ENCODE measurements around the gene PCDHGA10. TPM values are rescaled to one million over a fixed set of nuclear protein-coding genes. Genes with fewer than 3 reads are reported as not detected.
"Not testable (repeated sequence)": the region's sequence is repeated elsewhere in the genome, so short reads cannot be mapped to it uniquely, and the experiment has no call there.

Gene PCDHGA10
- total RNA-seq, 4 donors from 2014 or later = 2.3 to 6.2 (median 4.3) TPM

DNA sequence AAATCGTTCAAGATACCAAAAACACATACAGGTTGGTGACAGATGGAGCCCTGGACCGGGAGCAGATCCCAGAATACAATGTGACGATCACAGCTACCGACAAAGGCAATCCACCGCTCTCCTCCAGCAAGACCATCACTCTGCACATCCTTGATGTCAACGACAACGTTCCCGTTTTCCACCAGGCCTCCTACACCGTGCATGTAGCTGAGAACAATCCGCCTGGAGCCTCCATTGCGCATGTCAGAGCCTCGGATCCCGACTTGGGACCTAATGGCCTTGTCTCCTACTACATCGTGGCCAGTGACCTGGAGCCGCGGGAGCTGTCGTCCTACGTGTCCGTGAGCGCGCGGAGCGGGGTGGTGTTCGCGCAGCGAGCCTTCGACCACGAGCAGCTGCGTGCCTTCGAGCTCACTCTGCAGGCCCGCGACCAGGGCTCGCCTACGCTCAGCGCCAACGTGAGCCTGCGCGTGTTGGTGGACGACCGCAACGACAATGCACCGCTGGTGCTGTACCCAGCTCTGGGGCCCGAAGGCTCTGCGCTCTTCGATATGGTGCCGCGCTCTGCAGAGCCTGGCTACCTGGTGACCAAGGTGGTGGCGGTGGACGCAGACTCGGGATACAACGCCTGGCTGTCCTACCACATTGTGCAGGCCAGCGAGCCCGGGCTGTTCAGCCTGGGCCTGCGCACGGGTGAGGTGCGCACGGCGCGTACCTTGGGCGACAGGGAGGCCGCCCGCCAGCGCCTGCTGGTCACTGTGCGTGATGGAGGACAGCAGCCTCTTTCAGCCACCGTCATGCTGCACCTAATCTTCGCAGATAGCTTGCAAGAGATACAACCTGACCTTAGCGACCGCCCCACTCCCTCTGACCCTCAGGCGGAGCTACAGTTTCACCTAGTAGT lies 41.0 kb upstream of the PCDHGA10 start:
- H3K27me3 ChIP-seq = no peaks in the 10 kb centered on the region
- H3K4me1 ChIP-seq = peaks cover 0 to 7% (median 0%) of the 10 kb centered on the region in 4 donors
- no peaks in the 10 kb centered on the region for H3K36me3 ChIP-seq
- peaks cover 18 to 99% (median 99%) of the 10 kb centered on the region in 4 donors for H3K9me3 ChIP-seq
- no peak overlapping the region for H3K27ac ChIP-seq (replicated peaks in 1 of 4)
- no peak for DNase-seq (ENCODE audit: extremely low spot score)
- intact Hi-C loops (cut with DNase I) = no loop called here
- H3K4me3 ChIP-seq = no peak overlapping the region
- 42% methylated on average over 62 of the region's 69 CpGs for WGBS
- TF ChIP-seq CTCF (IDR thresholded peaks at IDR 0.05) = no peak
- no peak for TF ChIP-seq POLR2AphosphoS5 (IDR thresholded peaks at IDR 0.05)

DNA sequence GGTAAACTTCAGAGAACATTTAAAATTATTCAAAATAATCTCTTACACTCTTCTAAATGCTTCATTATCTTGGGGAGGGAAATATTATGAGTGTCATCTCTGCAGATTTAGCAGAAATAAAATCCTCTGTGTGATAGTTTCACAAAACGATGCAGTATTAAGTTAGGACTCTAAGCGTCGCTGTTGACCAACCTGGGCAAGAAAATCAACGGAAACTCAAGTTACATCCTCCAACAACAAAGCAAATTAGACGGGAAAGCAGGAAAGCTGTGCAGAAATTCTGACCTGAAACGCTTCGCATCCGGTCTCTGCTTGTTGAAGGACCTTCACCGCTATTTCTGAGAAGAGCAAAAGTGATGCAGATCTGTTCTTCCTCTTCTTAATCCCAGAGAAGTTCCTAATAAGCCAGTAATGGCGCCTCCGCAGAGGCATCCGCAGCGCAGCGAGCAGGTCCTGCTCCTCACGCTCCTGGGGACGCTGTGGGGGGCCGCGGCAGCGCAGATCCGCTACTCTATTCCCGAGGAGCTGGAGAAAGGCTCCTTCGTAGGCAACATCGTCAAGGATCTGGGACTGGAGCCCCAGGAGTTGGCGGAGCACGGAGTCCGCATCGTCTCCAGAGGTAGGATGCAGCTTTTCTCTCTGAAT lies 39.0 kb upstream of the PCDHGA10 start, which contains the start of gene PCDHGA6:
TSS of gene PCDHGA6 (plus strand) at position 219 of the 645 bp plus-strand sequence. CDS start at position 412, 193 bp downstream.
- TF ChIP-seq CTCF (IDR thresholded peaks at IDR 0.05) (peak; percentile 17 to 27 (median 24)), POLR2AphosphoS5 (IDR thresholded peaks at IDR 0.05) (no peak), EP300 (IDR thresholded peaks at IDR 0.05) (no peak)
- intact Hi-C loops (cut with DNase I) = no loop called here

DNA sequence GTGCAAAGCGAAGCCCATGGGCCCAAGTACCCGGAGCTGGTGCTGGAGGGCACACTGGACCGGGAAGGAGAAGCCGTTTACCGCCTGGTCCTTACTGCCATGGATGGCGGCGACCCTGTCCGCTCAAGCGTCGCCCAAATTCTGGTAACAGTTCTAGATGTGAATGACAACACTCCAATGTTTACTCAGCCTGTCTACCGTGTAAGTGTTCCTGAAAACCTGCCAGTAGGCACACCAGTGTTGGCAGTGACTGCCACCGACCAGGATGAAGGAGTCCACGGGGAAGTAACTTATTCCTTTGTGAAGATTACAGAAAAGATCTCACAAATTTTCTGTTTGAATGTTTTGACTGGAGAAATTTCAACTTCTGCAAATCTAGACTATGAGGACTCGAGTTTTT lies 38.2 kb upstream of the PCDHGA10 start:
- H3K9me3 ChIP-seq = peaks cover 18 to 99% (median 98%) of the 10 kb centered on the region in 4 donors
- H3K27me3 ChIP-seq = no peaks in the 10 kb centered on the region
- intact Hi-C loops (cut with DNase I) = no loop called here
- no peak for DNase-seq (ENCODE audit: extremely low spot score)
- no peaks in the 10 kb centered on the region for H3K36me3 ChIP-seq
- peaks cover 0 to 7% (median 0%) of the 10 kb centered on the region in 4 donors for H3K4me1 ChIP-seq
- 72% methylated on average over 6 of the region's 14 CpGs for WGBS
- peak overlapping the region in 3 of 4 donors; percentile 22 to 44 (median 32) for H3K4me3 ChIP-seq
- no peak for TF ChIP-seq POLR2AphosphoS5 (IDR thresholded peaks at IDR 0.05)
- no peak for TF ChIP-seq CTCF (IDR thresholded peaks at IDR 0.05)
- TF ChIP-seq EP300 (IDR thresholded peaks at IDR 0.05) = no peak
- TF ChIP-seq POLR2A (IDR thresholded peaks at IDR 0.05; ENCODE audit: low read depth) = no peak
- no peak overlapping the region for H3K27ac ChIP-seq (replicated peaks in 1 of 4)

More for the DNA sequence above, 39.0 kb upstream of the PCDHGA10 start, which contains the start of gene PCDHGA6:
- Histone ChIP-seq H3K4me3 (peak within 1 kb of the TSS; percentile 22 to 44 (median 30)), H3K27ac (replicated peaks in 1 of 4) (no peak within 1 kb of the TSS), H3K36me3 (no peaks in the 10 kb centered on the region), H3K4me1 (peaks cover 0 to 7% (median 0%) of the 10 kb centered on the region in 4 donors), H3K9me3 (peaks cover 18 to 100% (median 99%) of the 10 kb centered on the region in 4 donors), H3K27me3 (no peaks in the 10 kb centered on the region)
- WGBS = 12% methylated on average over 27 of the region's 27 CpGs
- DNase-seq (ENCODE audit: extremely low spot score) = no peak

GRCh38 chr5:141375444-141376155 lies 37.2 kb upstream of the PCDHGA10 start:
- H3K9me3 ChIP-seq = peaks cover 14 to 99% (median 96%) of the 10 kb centered on the region in 4 donors
- WGBS = 40% methylated on average over 12 of the region's 48 CpGs
- H3K36me3 ChIP-seq; H3K4me3 ChIP-seq; intact Hi-C loops (cut with DNase I); DNase-seq (ENCODE audit: extremely low spot score); H3K4me1 ChIP-seq; H3K27me3 ChIP-seq; H3K27ac ChIP-seq (replicated peaks in 1 of 4): not testable (repeated sequence)

All from esophagus muscularis mucosa (tissue), 4 donors.